H1 (cell line): ENCODE data around the gene CSF2. TPM values are rescaled to one million over a fixed set of nuclear protein-coding genes. Genes with fewer than 3 reads are reported as not detected.

Experiments
- BACH1 ChIP-seq: IDR thresholded peaks from 2 replicates; pipeline ENCODE4 v1.6.1; 2012; ENCODE audit warnings: low read length, improper control_type of control experiment
- JUN ChIP-seq: IDR thresholded peaks from 2 replicates; pipeline ENCODE4 v1.6.1; 2011; ENCODE audit warnings: low read depth, mild to moderate bottlenecking, improper control_type of control experiment, low read length
- NRF1 ChIP-seq: IDR thresholded peaks from 2 replicates; pipeline ENCODE4 v1.6.1; 2011; ENCODE audit warnings: mild to moderate bottlenecking, low read depth, low read length, improper control_type of control experiment
- SP1 ChIP-seq: IDR thresholded peaks from 2 replicates; pipeline ENCODE4 v1.6.1; 2011; ENCODE audit warnings: low read depth, low read length
- polyA plus RNA-seq, 7 experiments: library from polyadenylated mRNA; depleted of rRNA in 3 of 7; stranded (reverse) in 5 of 7; unstranded in 2 of 7; fragments of >200 nt in 5 of 7; fragments of 200-250 nt in 2 of 7; gene quantifications; 1 replicate in 5 of 7; 2 replicates in 1 of 7; 4 replicates in 1 of 7; pipeline versions ENCODE4 v1.2.1 to v1.2.3, GENCODE V29; 2011 to 2013; ENCODE audit warnings: missing spikeins in 2 of 7, mixed read lengths in 2 of 7
- total RNA-seq: library from RNA; stranded (reverse); fragmentation: NEBNext Ultra II Directional; extraction: Animal tissue kit (Norgen Biotek cat#: 25700); gene quantifications from 2 replicates; pipeline ENCODE4 v1.2.1, GENCODE V29; 2021

The CSF2 gene
- total and polyA plus RNA-seq, 2 of the 8 experiments (the other 6 are each of a cell fraction or from before 2014, with no cell fraction given): not detected

- TF ChIP-seq NRF1 (no peak), JUN (no peak), SP1 (no peak), BACH1 (no peak)
Measured at GRCh38 chr5:132056610-132057497, 16.7 kb upstream of the CSF2 start (continued).
